Frontal cortex (tissue), 4 donors: ENCODE measurements around the gene CAB39. TPM values are rescaled to one million over a fixed set of nuclear protein-coding genes. Genes with fewer than 3 reads are reported as not detected.

ENCODE experiments used
- DNase-seq, 2 donors: peaks; one replicate each; pipeline ENCODE4 v3.0.0; 2012; ENCODE audit warnings: low spot score in 2 of 2
- FAIRE-seq: peaks from 2 replicates; lab custom pipeline; 2012; peaks lifted over from hg19 to GRCh38; lab: Jason Lieb, UNC
- total RNA-seq: library from RNA; depleted of rRNA; stranded (reverse); fragments of >200 nt; gene quantifications from one replicate; pipeline ENCODE4 v1.2.3, GENCODE V29; 2014
- donor health status: control.
- donor health status: control.
- donor health status: control.

The CAB39 gene
- total RNA-seq: 165 TPM

- DNase-seq (peak; percentile 91 to 94), FAIRE-seq (no peak)
These were observed at the start of gene CAB39 for GRCh38 chr2:230712443-230713330. CAB39 (plus strand) TSS chr2:230712842; CDS start chr2:230760002, 47,160 bp downstream.

- FAIRE-seq (no peak), DNase-seq (no peak)
These were observed 48.5 kb upstream of the CAB39 start for GRCh38 chr2:230664128-230664527.

- no peak for FAIRE-seq
These were observed 47.8 kb upstream of the CAB39 start for GRCh38 chr2:230664844-230665243.

GRCh38 chr2:230665263-230665691 lies 47.4 kb upstream of the CAB39 start:
- FAIRE-seq: no peak

More at GRCh38 chr2:230664844-230665243, 47.8 kb upstream of the CAB39 start:
- no peak for DNase-seq

GRCh38 chr2:230666446-230666845 lies 46.2 kb upstream of the CAB39 start:
- DNase-seq (no peak), FAIRE-seq (no peak)

More at GRCh38 chr2:230665263-230665691, 47.4 kb upstream of the CAB39 start:
- DNase-seq: no peak

GRCh38 chr2:230666885-230667712 lies 45.5 kb upstream of the CAB39 start:
- FAIRE-seq: no peak
- no peak for DNase-seq

- no peak for FAIRE-seq
- DNase-seq: no peak
These were observed 44.3 kb upstream of the CAB39 start for GRCh38 chr2:230668184-230668938.

GRCh38 chr2:230668939-230669303 lies 43.7 kb upstream of the CAB39 start:
- no peak for DNase-seq

GRCh38 chr2:230669386-230669950 lies 43.2 kb upstream of the CAB39 start:
- no peak for FAIRE-seq

More at GRCh38 chr2:230668939-230669303, 43.7 kb upstream of the CAB39 start:
- no peak for FAIRE-seq

GRCh38 chr2:230671117-230671516 lies 41.5 kb upstream of the CAB39 start:
- FAIRE-seq (no peak), DNase-seq (no peak)

More at GRCh38 chr2:230669386-230669950, 43.2 kb upstream of the CAB39 start:
- DNase-seq: no peak

- FAIRE-seq: no peak
- no peak for DNase-seq
These were observed 39.8 kb upstream of the CAB39 start for GRCh38 chr2:230672836-230673235.

- DNase-seq (no peak), FAIRE-seq (no peak)
These were observed 38.2 kb upstream of the CAB39 start for GRCh38 chr2:230674401-230674800.

- DNase-seq (no peak), FAIRE-seq (no peak)
These were observed 37.5 kb upstream of the CAB39 start for GRCh38 chr2:230674966-230675672.

- no peak for DNase-seq
- no peak for FAIRE-seq
These were observed 36.1 kb upstream of the CAB39 start for GRCh38 chr2:230676546-230676945.

GRCh38 chr2:230677201-230677946 lies 35.3 kb upstream of the CAB39 start:
- no peak for FAIRE-seq
- no peak for DNase-seq

GRCh38 chr2:230678018-230678417 lies 34.6 kb upstream of the CAB39 start:
- FAIRE-seq (no peak), DNase-seq (no peak)

- DNase-seq (no peak), FAIRE-seq (no peak)
These were observed 34.2 kb upstream of the CAB39 start for GRCh38 chr2:230678451-230678850.

GRCh38 chr2:230680463-230681170 lies 32.0 kb upstream of the CAB39 start:
- FAIRE-seq: no peak
- no peak for DNase-seq
